Measurements from ENCODE around the gene CCNI.

GRCh38 chr4:77010841-77011354 lies 64.9 kb downstream of the CCNI start:
- TF ChIP-seq YY1 (IDR thresholded peaks at IDR 0.05; ENCODE audit: insufficient read depth, insufficient read length) (no peak), ZNF274 (IDR thresholded peaks at IDR 0.05; ENCODE audit: low read depth, low read length) (no peak)
